Fibroblast of skin of scalp (primary cell): ENCODE measurements around the gene SLC41A3. TPM values are rescaled to one million over a fixed set of nuclear protein-coding genes. Genes with fewer than 3 reads are reported as not detected.
A peak's percentile ranks its signal among the peaks of the same experiment; 100 is the strongest.

Source experiments
- DNase-seq: peaks from one replicate; pipeline ENCODE4 v3.0.0-alpha.2; 2013
- polyA plus RNA-seq, 2 experiments: library from polyadenylated mRNA; unstranded; fragments of 120-200 nt; gene quantifications; one replicate each; pipeline ENCODE4 v1.2.1, GENCODE V29; 2013; ENCODE audit not compliant: insufficient read length in 2 of 2

The SLC41A3 gene
- polyA plus RNA-seq (2013, experiment 1 of 2; ENCODE audit: insufficient read length), result 28.2 TPM
- 30.0 TPM for polyA plus RNA-seq (2013, experiment 2 of 2; ENCODE audit: insufficient read length)

- DNase-seq, result peak; percentile 80
Observed at GRCh38 chr3:126083913-126084767, at the start of gene SLC41A3. TSS of gene SLC41A3 (minus strand) at chr3:126084124. CDS start at chr3:126068219, 15,905 bp downstream.

GRCh38 chr3:126133606-126134005 lies 49.7 kb upstream of the SLC41A3 start:
- DNase-seq, result no peak

GRCh38 chr3:126132751-126133511 lies 49.0 kb upstream of the SLC41A3 start:
- no peak for DNase-seq

- no peak for DNase-seq
Observed at GRCh38 chr3:126131881-126132750, 48.2 kb upstream of the SLC41A3 start.

- DNase-seq, result no peak
Observed at GRCh38 chr3:126130981-126131745, 47.2 kb upstream of the SLC41A3 start.

GRCh38 chr3:126130081-126130855 lies 46.3 kb upstream of the SLC41A3 start:
- DNase-seq, result no peak

- no peak for DNase-seq
Observed at GRCh38 chr3:126129398-126129891, 45.5 kb upstream of the SLC41A3 start.

- no peak for DNase-seq
Observed at GRCh38 chr3:126128504-126129397, 44.8 kb upstream of the SLC41A3 start.

GRCh38 chr3:126127904-126128303 lies 44.0 kb upstream of the SLC41A3 start:
- no peak for DNase-seq

GRCh38 chr3:126127452-126127851 lies 43.5 kb upstream of the SLC41A3 start:
- no peak for DNase-seq

GRCh38 chr3:126126811-126127431 lies 43.0 kb upstream of the SLC41A3 start:
- no peak for DNase-seq

- DNase-seq, result no peak
Observed at GRCh38 chr3:126126286-126126685, 42.4 kb upstream of the SLC41A3 start.

GRCh38 chr3:126125781-126126251 lies 41.9 kb upstream of the SLC41A3 start:
- DNase-seq, result no peak

GRCh38 chr3:126125341-126125740 lies 41.4 kb upstream of the SLC41A3 start:
- DNase-seq, result no peak

- no peak for DNase-seq
Observed at GRCh38 chr3:126124896-126125295, 41.0 kb upstream of the SLC41A3 start.

GRCh38 chr3:126124148-126124868 lies 40.4 kb upstream of the SLC41A3 start:
- DNase-seq, result no peak

GRCh38 chr3:126121632-126122031 lies 37.7 kb upstream of the SLC41A3 start:
- no peak for DNase-seq

- DNase-seq, result no peak
Observed at GRCh38 chr3:126121074-126121473, 37.1 kb upstream of the SLC41A3 start.
